Stimulated activated CD4-positive, alpha-beta T cell treated with anti-CD3 and anti-CD28 coated beads, Interleukin-15, amount 100 ng/mL, for 48 hours (primary cell): ENCODE measurements around the gene ST8SIA2.

Experiments
- DNase-seq, 2 donors: peaks; one replicate each; pipeline ENCODE4 v3.0.0-alpha.2; 2020; ENCODE audit warnings: low read depth in 2 of 2

ST8SIA2 gene, protein sequence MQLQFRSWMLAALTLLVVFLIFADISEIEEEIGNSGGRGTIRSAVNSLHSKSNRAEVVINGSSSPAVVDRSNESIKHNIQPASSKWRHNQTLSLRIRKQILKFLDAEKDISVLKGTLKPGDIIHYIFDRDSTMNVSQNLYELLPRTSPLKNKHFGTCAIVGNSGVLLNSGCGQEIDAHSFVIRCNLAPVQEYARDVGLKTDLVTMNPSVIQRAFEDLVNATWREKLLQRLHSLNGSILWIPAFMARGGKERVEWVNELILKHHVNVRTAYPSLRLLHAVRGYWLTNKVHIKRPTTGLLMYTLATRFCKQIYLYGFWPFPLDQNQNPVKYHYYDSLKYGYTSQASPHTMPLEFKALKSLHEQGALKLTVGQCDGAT

GRCh38 chr15:92393071-92393979 is at the start of gene ST8SIA2:
ST8SIA2 (plus strand) TSS chr15:92393881; CDS start chr15:92394065, 184 bp downstream.
- no peak for DNase-seq

- DNase-seq, result no peak
These were observed 49.6 kb upstream of the ST8SIA2 start for GRCh38 chr15:92343924-92344643.

- DNase-seq, result no peak
These were observed 47.6 kb upstream of the ST8SIA2 start for GRCh38 chr15:92346063-92346462.

DNA sequence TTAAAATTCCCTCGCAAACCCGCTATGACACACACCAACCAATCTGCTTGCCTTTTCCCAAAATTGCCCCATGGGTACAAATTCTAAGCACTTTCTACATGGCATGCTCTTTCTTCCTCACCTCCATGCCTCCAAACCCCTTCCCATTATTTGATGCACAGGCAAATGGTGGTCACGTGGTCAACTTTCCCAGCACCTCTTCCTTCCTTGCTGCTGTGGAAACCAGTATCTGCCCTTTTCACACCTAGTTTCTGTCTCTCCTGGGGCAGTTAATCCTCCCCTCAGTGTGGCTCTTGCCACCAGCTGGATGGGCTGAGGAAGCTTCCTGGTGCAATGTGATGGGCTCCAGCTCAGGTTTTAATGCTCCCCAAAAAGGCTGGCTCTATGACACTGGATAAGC is 38.4 kb upstream of the ST8SIA2 start:
- DNase-seq, result no peak

DNA sequence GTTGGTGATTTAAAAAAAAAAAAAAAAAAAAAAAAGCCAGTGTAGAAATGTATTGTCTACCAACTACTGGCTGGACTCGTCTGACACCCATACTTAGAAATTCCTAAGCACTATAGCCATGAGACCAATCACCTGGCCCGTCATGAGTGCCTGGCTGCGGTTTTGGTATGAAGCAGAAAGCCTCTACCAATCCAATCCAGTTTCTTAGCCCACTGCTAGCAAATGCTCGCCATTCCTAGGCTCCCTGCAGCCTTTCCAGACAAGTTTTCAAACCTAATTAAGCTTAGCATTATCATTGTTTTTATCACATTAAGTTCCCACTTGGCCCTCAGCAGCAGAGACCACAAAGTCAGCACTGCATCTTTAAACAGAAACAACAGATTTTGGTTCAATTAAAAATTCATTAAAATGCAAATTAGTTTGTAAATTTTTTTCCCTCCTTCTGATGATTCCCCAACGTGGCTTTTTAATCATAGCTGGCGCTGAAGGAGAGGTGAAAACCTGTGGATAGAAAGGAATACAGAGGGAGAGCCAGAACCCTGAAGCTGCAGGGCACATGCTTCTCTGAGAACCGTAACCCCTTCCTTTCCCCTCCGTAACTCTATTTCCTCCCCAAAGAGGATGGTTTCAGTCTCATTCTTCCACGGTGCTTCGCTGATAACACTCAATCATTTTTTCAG is 32.2 kb upstream of the ST8SIA2 start:
- no peak for DNase-seq

- DNase-seq, result no peak
These were observed 31.7 kb upstream of the ST8SIA2 start for GRCh38 chr15:92362001-92362350.

DNA sequence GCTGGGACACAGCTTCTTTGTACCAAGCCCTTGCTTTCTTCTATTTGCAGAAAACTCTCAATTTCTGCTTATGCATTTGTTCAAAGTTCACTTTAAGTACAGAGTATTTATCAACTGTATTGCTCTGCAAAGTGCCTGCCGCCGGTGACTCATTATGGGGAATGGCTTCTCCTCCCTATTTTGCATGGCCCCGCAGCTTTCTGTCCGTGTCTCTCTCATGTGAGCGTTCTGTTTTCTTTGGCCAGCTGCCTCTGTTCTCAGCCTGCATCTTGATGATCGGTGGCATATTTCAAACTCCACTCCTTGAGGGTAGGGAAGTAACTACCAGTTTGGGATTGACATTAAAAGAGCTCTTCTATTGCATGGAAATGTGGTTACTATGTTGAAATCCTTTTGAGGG is 28.6 kb upstream of the ST8SIA2 start:
- no peak for DNase-seq

DNA sequence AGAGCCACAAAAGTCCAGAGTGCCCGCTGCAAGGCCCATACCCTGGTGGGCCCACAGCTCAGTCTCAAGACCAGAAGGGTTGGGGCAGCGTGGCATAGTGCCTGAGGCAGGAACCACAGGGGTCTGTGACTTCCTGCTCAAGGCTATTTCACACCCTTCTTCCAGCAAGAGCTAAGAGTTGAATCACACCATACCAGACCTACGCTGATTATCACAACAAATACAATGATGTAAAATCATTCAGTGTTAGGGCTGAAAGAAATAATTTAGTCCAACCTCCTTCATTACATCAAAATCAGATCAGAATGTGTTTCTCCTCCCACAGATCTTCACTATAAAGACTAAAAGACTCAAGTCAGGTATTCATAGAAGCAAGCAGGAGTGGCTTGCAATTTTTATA is 27.8 kb upstream of the ST8SIA2 start:
- no peak for DNase-seq

- DNase-seq, result no peak
These were observed 27.3 kb upstream of the ST8SIA2 start for GRCh38 chr15:92366381-92366780.

DNA sequence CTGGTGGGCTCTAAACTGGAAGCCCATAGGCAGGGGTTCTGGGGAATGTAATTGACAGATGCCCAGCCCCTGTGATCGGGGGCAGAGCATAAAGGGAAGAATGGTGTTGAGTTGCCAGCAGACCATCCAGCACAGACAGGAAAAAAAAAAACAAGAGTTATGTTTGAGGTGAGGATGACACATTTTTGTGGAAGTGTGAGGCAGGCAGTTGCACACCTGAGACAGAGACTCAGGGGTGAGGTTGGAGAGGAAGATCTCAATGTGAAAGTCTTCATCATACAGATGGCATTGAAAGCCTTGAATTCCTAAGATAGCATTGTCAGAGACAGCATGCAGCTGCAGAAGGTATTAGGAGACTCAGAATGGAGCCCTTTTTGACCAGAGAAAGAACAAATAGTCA is 18.6 kb upstream of the ST8SIA2 start:
- DNase-seq, result no peak

- no peak for DNase-seq
These were observed 17.6 kb upstream of the ST8SIA2 start for GRCh38 chr15:92376109-92376508.

GRCh38 chr15:92377083-92377789 is 16.4 kb upstream of the ST8SIA2 start:
- DNase-seq, result no peak

DNA sequence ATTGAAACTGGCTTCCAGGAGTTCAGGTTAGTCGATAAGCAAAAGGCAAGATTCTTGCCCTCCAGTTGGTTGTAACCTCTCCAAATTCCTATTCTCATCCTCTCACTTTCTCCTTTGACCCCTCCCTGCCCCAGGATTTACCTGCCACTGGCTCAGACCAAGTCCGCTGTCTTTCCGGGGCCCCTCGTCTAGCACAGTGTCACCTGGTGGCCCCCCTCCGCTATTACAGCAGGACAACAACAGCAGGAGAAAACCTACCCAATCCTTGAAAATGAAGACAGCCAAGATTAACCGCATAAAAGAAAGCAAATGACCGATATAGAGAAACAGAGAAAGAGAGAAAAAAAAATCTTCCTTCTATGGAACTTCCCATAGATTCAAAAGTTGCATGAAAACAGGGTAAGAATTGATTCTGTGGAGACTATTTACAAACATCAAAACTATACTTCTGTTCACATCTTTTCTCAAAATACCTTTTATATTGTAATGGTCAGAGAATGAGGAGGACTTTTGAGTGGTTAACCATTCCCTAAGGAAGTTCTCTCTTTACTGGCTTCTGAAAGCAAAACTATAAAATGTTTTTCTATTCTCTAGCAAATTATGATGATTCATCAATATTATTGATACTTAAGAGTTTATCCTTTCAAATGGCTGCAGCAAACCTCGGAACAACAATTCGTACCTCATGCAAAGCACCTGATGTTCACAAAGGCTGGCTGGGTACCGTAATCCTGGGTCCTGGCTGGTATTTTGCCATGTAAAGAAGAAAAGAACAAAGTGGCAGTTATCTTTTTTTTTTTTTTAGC is 10.0 kb upstream of the ST8SIA2 start:
- no peak for DNase-seq

GRCh38 chr15:92384381-92384780 is 9.3 kb upstream of the ST8SIA2 start:
- no peak for DNase-seq

- no peak for DNase-seq
These were observed 8.6 kb upstream of the ST8SIA2 start for GRCh38 chr15:92385096-92385495.

DNA sequence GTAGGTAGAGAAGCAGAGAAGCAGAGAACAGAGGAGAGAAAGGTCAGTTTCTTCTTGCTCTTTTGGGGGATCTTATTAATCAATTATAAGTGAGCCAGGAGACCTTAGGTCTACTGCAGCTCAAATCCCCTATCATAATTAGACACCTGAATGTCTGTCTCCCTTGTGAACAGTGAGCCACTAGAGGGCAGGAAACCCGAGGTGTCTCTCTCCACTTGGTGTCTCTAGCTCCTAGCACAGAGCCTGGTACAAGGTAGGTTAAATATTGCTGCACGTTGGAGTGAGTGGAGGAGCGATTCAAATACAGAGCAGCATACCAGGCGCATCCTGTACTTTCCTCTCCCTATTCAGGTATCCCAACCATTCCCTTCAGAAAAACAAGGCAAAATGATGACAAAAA is 2.0 kb upstream of the ST8SIA2 start:
- peak in 1 of 2 donors; percentile 7 for DNase-seq

GRCh38 chr15:92392462-92392861 is 1.2 kb upstream of the ST8SIA2 start:
- DNase-seq, result no peak

- DNase-seq, result no peak
These were observed 263 bp downstream of the ST8SIA2 start for GRCh38 chr15:92393980-92394308.

DNA sequence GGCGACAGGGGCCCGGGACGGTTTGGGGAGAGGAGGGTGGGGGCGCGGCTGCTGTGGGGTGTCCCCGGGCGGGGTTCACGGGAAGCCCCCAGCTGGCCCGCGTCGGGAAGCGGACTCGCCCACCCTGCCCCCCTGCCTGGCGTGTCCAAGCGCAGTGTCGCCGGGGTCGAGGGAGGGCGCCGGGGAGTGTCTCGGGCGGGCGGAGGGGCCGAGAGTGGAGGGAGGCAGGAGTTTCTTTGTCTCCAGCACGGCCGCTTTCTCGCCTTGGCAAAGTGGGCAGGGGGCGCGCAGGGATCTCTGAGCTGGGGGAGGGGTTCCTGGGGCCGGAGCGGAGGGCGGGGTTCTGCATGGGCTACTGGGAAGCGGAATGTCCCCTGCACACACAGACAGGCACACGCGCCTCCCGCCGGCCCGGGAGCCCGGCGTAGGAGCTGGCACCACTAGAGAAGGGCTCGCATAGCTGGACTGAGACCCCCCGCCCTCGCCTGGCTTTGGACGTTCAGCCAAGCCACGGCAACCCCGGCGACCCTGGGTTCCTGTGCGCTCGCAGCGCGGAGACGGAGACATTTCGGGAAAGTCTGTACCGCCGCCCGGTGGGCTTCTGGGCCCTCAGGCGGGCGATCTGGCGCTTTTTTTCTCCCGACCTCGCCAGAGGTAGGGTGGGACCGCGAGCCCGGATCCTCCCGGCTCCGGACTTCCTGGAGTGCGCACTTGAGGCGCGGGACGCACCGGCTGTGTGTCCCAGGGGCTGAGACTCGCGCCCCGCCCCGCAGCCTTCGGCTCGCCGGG is 822 bp downstream of the ST8SIA2 start:
- DNase-seq, result no peak
